Natural killer cell (primary cell): ENCODE results near the gene FCAMR. TPM values are rescaled to one million over a fixed set of nuclear protein-coding genes. Genes with fewer than 3 reads are reported as not detected.

ENCODE experiments used
- ATAC-seq, 3 donors: fragments of 150-1000 bp in 2 of 3; fragments of 200-7000 bp in 1 of 3; cut with Tn5 transposase; 1 replicate in 1 of 3; 2 replicates in 2 of 3; pipeline ENCODE4 v1.10.0; 2021; ENCODE audit warnings: mild to moderate bottlenecking in 2 of 3, moderate library complexity in 2 of 3
- DNase-seq, 2 donors: peaks; one replicate each; pipeline versions ENCODE4 v3.0.0 to v3.0.0-alpha.2; 2013 to 2021; ENCODE audit warnings: mixed read lengths in 1 of 2
- H3K27ac ChIP-seq: one replicate; pipeline ENCODE4 v1.5.1; 2013; ENCODE audit warnings: mild to moderate bottlenecking, low read length
- H3K27me3 ChIP-seq: one replicate; pipeline ENCODE4 v1.6.1; 2013; ENCODE audit warnings: low read length; ENCODE audit not compliant: control insufficient read depth, insufficient read depth
- H3K36me3 ChIP-seq: one replicate; pipeline ENCODE4 v1.6.1; 2013; ENCODE audit warnings: low read length; ENCODE audit not compliant: control insufficient read depth, insufficient read depth
- H3K4me1 ChIP-seq: one replicate; pipeline ENCODE4 v1.6.1; 2013; ENCODE audit warnings: low read length; ENCODE audit not compliant: control insufficient read depth, insufficient read depth
- H3K4me3 ChIP-seq: one replicate; pipeline ENCODE4 v1.5.1; 2013; ENCODE audit warnings: low read length
- H3K9me3 ChIP-seq: one replicate; pipeline ENCODE4 v1.6.1; 2013; ENCODE audit warnings: low read length; ENCODE audit not compliant: control insufficient read depth, insufficient read depth
- H3K27ac Mint-ChIP-seq, 2 donors: one replicate each; pipeline ENCODE4 v1.8.0; 2022; ENCODE audit warnings: mild to moderate bottlenecking in 2 of 2, mixed read lengths in 2 of 2, moderate library complexity in 1 of 2
- H3K27me3 Mint-ChIP-seq, 2 donors: one replicate each; pipeline ENCODE4 v1.8.0; 2022; ENCODE audit warnings: low read depth in 2 of 2, mixed read lengths in 2 of 2
- H3K36me3 Mint-ChIP-seq: one replicate; pipeline ENCODE4 v1.8.0; 2022; ENCODE audit warnings: mixed read lengths
- H3K4me1 Mint-ChIP-seq, 2 donors: one replicate each; pipeline ENCODE4 v1.8.0; 2022; ENCODE audit warnings: mixed read lengths in 2 of 2
- H3K4me3 Mint-ChIP-seq: one replicate; pipeline ENCODE4 v1.8.0; 2022; ENCODE audit warnings: mild to moderate bottlenecking, moderate library complexity, mixed read lengths
- H3K9me3 Mint-ChIP-seq, 2 donors: one replicate each; pipeline ENCODE4 v1.8.0; 2022; ENCODE audit warnings: mixed read lengths in 2 of 2
- CTCF ChIP-seq: fragments of 200-600 bp; IDR thresholded peaks from one replicate; pipeline ENCODE4 v1.8.0; 2022; ENCODE audit warnings: antibody characterized with exemption
- WGBS: methylation state at CpG from one replicate; pipeline ENCODE4 v1.1.7; 2013; ENCODE audit warnings: missing lambda C conversion rate; ENCODE audit not compliant: insufficient coverage; 5-methylcytosine and 5-hydroxymethylcytosine counted together
- intact Hi-C: fragments of 100-400 bp; cut with micrococcal nuclease; formaldehyde crosslinking; loops from one replicate; pipeline ENCODE4 v1.14.2; 2022
- total RNA-seq, 4 donors: library from RNA; stranded (reverse); fragments of 120-200 nt in 1 of 4; gene quantifications; one replicate each; pipeline versions ENCODE4 v1.2.3 to v1.2.4, GENCODE V29; 2013 to 2022

The FCAMR gene
- total RNA-seq, 3 donors from 2014 or later (not counting 1 experiment from before 2014, with no cell fraction given) = not detected

DNA sequence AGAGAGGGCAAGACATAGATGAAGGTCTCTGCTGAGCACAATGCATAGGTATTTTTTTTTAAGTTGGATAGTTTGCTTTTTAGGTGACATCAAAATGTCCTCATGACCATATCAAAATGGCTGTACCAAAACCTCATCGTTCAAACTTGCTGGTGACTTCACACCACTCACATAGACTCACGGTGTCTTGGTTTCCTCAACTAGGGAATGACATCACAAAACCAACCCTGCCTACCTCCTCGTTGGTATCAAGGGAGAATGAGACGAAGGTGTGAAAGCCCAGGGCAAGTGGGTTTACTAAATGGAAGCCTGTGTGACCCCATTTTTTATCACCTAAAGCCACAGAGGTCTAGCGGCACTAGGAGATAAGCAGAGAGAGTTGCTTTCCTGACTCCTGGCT, 25.6 kb downstream of the FCAMR start:
- Histone ChIP-seq H3K36me3 (no peaks in the 10 kb centered on the region), H3K27ac (no peak overlapping the region), H3K9me3 (no peaks in the 10 kb centered on the region), H3K4me3 (no peak overlapping the region), H3K27me3 (no peaks in the 10 kb centered on the region), H3K4me1 (peaks cover 25% of the 10 kb centered on the region)
- DNase-seq = peak; percentile 33 to 65
- Mint-ChIP-seq H3K4me1 (peaks cover 38 to 42% of the 10 kb centered on the region in 2 donors), H3K4me3 (no peak overlapping the region), H3K9me3 (no peaks in the 10 kb centered on the region), H3K27me3 (peaks cover 5 to 10% of the 10 kb centered on the region in 2 donors), H3K36me3 (no peaks in the 10 kb centered on the region), H3K27ac (peak overlapping the region in 1 of 2 donors; percentile 66)
- TF ChIP-seq CTCF = no peak
- WGBS = 32% methylated on average over 5 of the region's 5 CpGs
- intact Hi-C loops = no loop called here
- peak; percentile 73 to 95 (median 89) for ATAC-seq

GRCh38 chr1:206941766-206942418, 28.4 kb downstream of the FCAMR start:
- Mint-ChIP-seq H3K36me3 (no peaks in the 10 kb centered on the region), H3K27me3 (peaks cover 5 to 10% of the 10 kb centered on the region in 2 donors), H3K4me3 (no peak overlapping the region), H3K27ac (no peak overlapping the region), H3K9me3 (no peaks in the 10 kb centered on the region), H3K4me1 (peaks cover 25 to 28% of the 10 kb centered on the region in 2 donors)
- Histone ChIP-seq H3K27me3 (no peaks in the 10 kb centered on the region), H3K4me1 (peaks cover 22% of the 10 kb centered on the region), H3K27ac (no peak overlapping the region), H3K4me3 (no peak overlapping the region), H3K9me3 (no peaks in the 10 kb centered on the region), H3K36me3 (no peaks in the 10 kb centered on the region)
- TF ChIP-seq CTCF = no peak
- ATAC-seq (no peak), DNase-seq (no peak)
- intact Hi-C loops = no loop called here
- 87% methylated on average over 5 of the region's 6 CpGs for WGBS

GRCh38 chr1:206940588-206940936, 29.7 kb downstream of the FCAMR start:
- Histone ChIP-seq H3K27me3 (no peaks in the 10 kb centered on the region), H3K27ac (no peak overlapping the region), H3K9me3 (no peaks in the 10 kb centered on the region), H3K36me3 (no peaks in the 10 kb centered on the region), H3K4me3 (no peak overlapping the region), H3K4me1 (peaks cover 18% of the 10 kb centered on the region)
- no peak for TF ChIP-seq CTCF
- Mint-ChIP-seq H3K4me3 (no peak overlapping the region), H3K27ac (no peak overlapping the region), H3K4me1 (peaks cover 17 to 19% of the 10 kb centered on the region in 2 donors), H3K36me3 (no peaks in the 10 kb centered on the region), H3K9me3 (no peaks in the 10 kb centered on the region), H3K27me3 (peaks cover 5 to 10% of the 10 kb centered on the region in 2 donors)
- no peak for DNase-seq
- no peak for ATAC-seq
- 83% methylated on average over 3 of the region's 3 CpGs for WGBS
- intact Hi-C loops = no loop called here
